ENCODE data around the gene TEPSIN.

GRCh38 chr17:81258292-81258691, 19.4 kb upstream of the TEPSIN start:
- TF ChIP-seq POLR2A (IDR thresholded peaks at IDR 0.05) (no peak), CTCF (IDR thresholded peaks at IDR 0.05 in 4 of 5, conservative IDR thresholded peaks at IDR 0.05 in 1 of 5) (no peak)
